ENCODE results near the gene CAMK2B. TPM values are rescaled to one million over a fixed set of nuclear protein-coding genes. Genes with fewer than 3 reads are reported as not detected.
A peak's percentile ranks its signal among the peaks of the same experiment; 100 is the strongest.
"Not testable (repeated sequence)": the region's sequence is repeated elsewhere in the genome, so short reads cannot be mapped to it uniquely, and the experiment has no call there.

CAMK2B gene
- total RNA-seq, 4 donors from 2014 or later = 0.89 to 5.1 (median 1.2) TPM

GRCh38 chr7:44211126-44211675, 114.2 kb downstream of the CAMK2B start:
- H3K9me3 ChIP-seq = no peaks in the 10 kb centered on the region
- H3K4me3 ChIP-seq = no peak overlapping the region
- no peak overlapping the region for H3K27ac ChIP-seq
- H3K36me3 ChIP-seq = peaks cover 76% of the 10 kb centered on the region
- H3K27me3 ChIP-seq = no peaks in the 10 kb centered on the region
- WGBS = 88% methylated on average over 7 of the region's 10 CpGs
- no peaks in the 10 kb centered on the region for H3K4me1 ChIP-seq
- DNase-seq (ENCODE audit: low spot score in 2 of 2) = peak in 1 of 2 donors; percentile 14
- TF ChIP-seq POLR2AphosphoS5 (IDR thresholded peaks at IDR 0.05) (no peak), CTCF (IDR thresholded peaks at IDR 0.05) (no peak), POLR2A (IDR thresholded peaks at IDR 0.05) (no peak), EP300 (IDR thresholded peaks at IDR 0.05) (no peak)

- H3K4me1 ChIP-seq = no peaks in the 10 kb centered on the region
- H3K27me3 ChIP-seq = no peaks in the 10 kb centered on the region
- WGBS = 86% methylated on average over 5 of the region's 5 CpGs
- TF ChIP-seq POLR2A (IDR thresholded peaks at IDR 0.05) = no peak
- no peak for TF ChIP-seq EP300 (IDR thresholded peaks at IDR 0.05)
- TF ChIP-seq CTCF (IDR thresholded peaks at IDR 0.05) = no peak
- no peak for TF ChIP-seq POLR2AphosphoS5 (IDR thresholded peaks at IDR 0.05)
- no peak overlapping the region for H3K4me3 ChIP-seq
- no peaks in the 10 kb centered on the region for H3K9me3 ChIP-seq
- peaks cover 87% of the 10 kb centered on the region for H3K36me3 ChIP-seq
- H3K27ac ChIP-seq = no peak overlapping the region
- peak in 1 of 2 donors; percentile 19 for DNase-seq (ENCODE audit: low spot score in 2 of 2)
Observed at GRCh38 chr7:44210107-44210506, 115.3 kb downstream of the CAMK2B start.

GRCh38 chr7:44208085-44208484, 117.3 kb downstream of the CAMK2B start:
- Histone ChIP-seq H3K4me3 (no peak overlapping the region), H3K27ac (no peak overlapping the region), H3K4me1 (no peaks in the 10 kb centered on the region), H3K27me3 (no peaks in the 10 kb centered on the region), H3K9me3 (no peaks in the 10 kb centered on the region), H3K36me3 (peaks cover 88% of the 10 kb centered on the region)
- DNase-seq (ENCODE audit: low spot score in 2 of 2) = peak in 1 of 2 donors; percentile 28
- 96% methylated on average over 7 of the region's 7 CpGs for WGBS
- no peak for TF ChIP-seq POLR2AphosphoS5 (IDR thresholded peaks at IDR 0.05)
- TF ChIP-seq EP300 (IDR thresholded peaks at IDR 0.05) = no peak

- Histone ChIP-seq H3K4me1 (peaks cover 18% of the 10 kb centered on the region), H3K27me3 (no peaks in the 10 kb centered on the region), H3K4me3 (no peak overlapping the region), H3K27ac (no peak overlapping the region), H3K9me3 (no peaks in the 10 kb centered on the region), H3K36me3 (peaks cover 67% of the 10 kb centered on the region)
- TF ChIP-seq POLR2AphosphoS5 (IDR thresholded peaks at IDR 0.05) (no peak), EP300 (IDR thresholded peaks at IDR 0.05) (no peak)
- 93% methylated on average over 3 of the region's 5 CpGs for WGBS
- DNase-seq (ENCODE audit: low spot score in 2 of 2) = no peak
Observed at GRCh38 chr7:44206008-44206407, 119.4 kb downstream of the CAMK2B start.

GRCh38 chr7:44201813-44202212, 123.6 kb downstream of the CAMK2B start:
- Histone ChIP-seq H3K27me3 (no peaks in the 10 kb centered on the region), H3K4me1 (peaks cover 18% of the 10 kb centered on the region), H3K36me3 (peaks cover 27% of the 10 kb centered on the region), H3K9me3 (no peaks in the 10 kb centered on the region), H3K27ac (peak overlapping the region; percentile 61), H3K4me3 (peak overlapping the region; percentile 67)
- WGBS = 24% methylated on average over 8 of the region's 8 CpGs
- TF ChIP-seq EP300 (IDR thresholded peaks at IDR 0.05) (no peak), POLR2AphosphoS5 (IDR thresholded peaks at IDR 0.05) (no peak), POLR2A (IDR thresholded peaks at IDR 0.05) (no peak), CTCF (IDR thresholded peaks at IDR 0.05) (no peak)
- no peak for DNase-seq (ENCODE audit: low spot score in 2 of 2)

GRCh38 chr7:44200699-44201461, 124.5 kb downstream of the CAMK2B start, which contains the start of gene YKT6:
Gene YKT6 (plus strand): TSS chr7:44200978. CDS start chr7:44201136, 158 bp downstream.
- peaks cover 18% of the 10 kb centered on the region for H3K36me3 ChIP-seq
- TF ChIP-seq CTCF (IDR thresholded peaks at IDR 0.05) (peak; percentile 55 to 71), POLR2AphosphoS5 (IDR thresholded peaks at IDR 0.05) (peak in 2 of 3 donors; percentile 59 to 76), POLR2A (IDR thresholded peaks at IDR 0.05) (peak in 1 of 2 donors; percentile 63), EP300 (IDR thresholded peaks at IDR 0.05) (no peak)
- H3K4me1 ChIP-seq = peaks cover 18% of the 10 kb centered on the region
- DNase-seq (ENCODE audit: low spot score in 2 of 2) = peak; percentile 96
- H3K27ac ChIP-seq = peak within 1 kb of the TSS; percentile 61
- H3K27me3 ChIP-seq = no peaks in the 10 kb centered on the region
- H3K4me3 ChIP-seq = peak within 1 kb of the TSS; percentile 67
- WGBS = under 1% methylated on average over 30 of the region's 58 CpGs
- no peaks in the 10 kb centered on the region for H3K9me3 ChIP-seq

GRCh38 chr7:44200163-44200562, 125.2 kb downstream of the CAMK2B start:
- peaks cover 18% of the 10 kb centered on the region for H3K4me1 ChIP-seq
- not testable (repeated sequence) for H3K27ac ChIP-seq; H3K9me3 ChIP-seq; DNase-seq (ENCODE audit: low spot score in 2 of 2); H3K27me3 ChIP-seq
- H3K36me3 ChIP-seq = peaks cover 11% of the 10 kb centered on the region
- peak overlapping the region; percentile 67 for H3K4me3 ChIP-seq
- WGBS = 71% methylated on average over 1 of the region's 3 CpGs

All from suprapubic skin (tissue), 4 donors.